IMR-90 (cell line): Measurements from ENCODE around the gene TOGARAM2. TPM values are rescaled to one million over a fixed set of nuclear protein-coding genes. Genes with fewer than 3 reads are reported as not detected.
A peak's percentile ranks its signal among the peaks of the same experiment; 100 is the strongest.

Experiments
- ATAC-seq: fragments of 200-7000 bp; cut with Tn5 transposase; 2 replicates; pipeline ENCODE4 v1.9.1; 2020; ENCODE audit warnings: low read depth, mild to moderate bottlenecking, moderate library complexity
- BruUV-seq: library from RNA; stranded (reverse); fragments of 400-500 nt; replicated peaks from 2 replicates; lab custom pipeline; 2021; lab: Mats Ljungman, UMichigan
- CTCF ChIA-PET: fragments of 300-600 bp; formaldehyde crosslinking; extraction: SDS; loops from one replicate; lab custom pipeline; 2021; ENCODE audit warnings: antibody characterized with exemption; lab: Yijun Ruan, JAX
- POLR2A ChIA-PET: fragments of 300-600 bp; sonication (Branson Sonifier 250); formaldehyde crosslinking; loops from one replicate; lab custom pipeline; 2022; ENCODE audit warnings: antibody characterized with exemption; ENCODE audit not compliant: unreplicated experiment; lab: Charles Lee
- DNase-seq: peaks from one replicate; pipeline ENCODE4 v3.0.0; 2013
- H2AFZ ChIP-seq: replicated peaks from 2 replicates; pipeline ENCODE3; 2013; ENCODE audit warnings: low read length, mild to moderate bottlenecking; ENCODE audit not compliant: poor library complexity
- H2AK5ac ChIP-seq: 2 replicates; pipeline ENCODE4 v1.6.1; 2013; ENCODE audit warnings: low read depth, low read length, inconsistent platforms
- H2AK9ac ChIP-seq: replicated peaks from 2 replicates; pipeline ENCODE3; 2013; ENCODE audit warnings: mild to moderate bottlenecking, low read depth, low read length, moderate library complexity; ENCODE audit not compliant: poor library complexity
- H2BK120ac ChIP-seq: 2 replicates; pipeline ENCODE4 v1.6.1; 2013; ENCODE audit warnings: low read depth, low read length, inconsistent platforms
- H2BK15ac ChIP-seq: 3 replicates; pipeline ENCODE4 v1.6.1; 2013; ENCODE audit warnings: low read depth, low read length, inconsistent platforms
- H2BK20ac ChIP-seq: 2 replicates; pipeline ENCODE4 v1.6.1; 2013; ENCODE audit warnings: low read depth, mild to moderate bottlenecking, inconsistent platforms, low read length, moderate library complexity
- H2BK5ac ChIP-seq: 2 replicates; pipeline ENCODE4 v1.6.1; 2013; ENCODE audit warnings: mild to moderate bottlenecking, low read depth, low read length, inconsistent platforms; ENCODE audit not compliant: poor library complexity, severe bottlenecking
- H3K14ac ChIP-seq: replicated peaks from 2 replicates; pipeline ENCODE4 v1.6.1; 2013; ENCODE audit warnings: low read depth, low read length, inconsistent platforms
- H3K18ac ChIP-seq: 2 replicates; pipeline ENCODE4 v1.6.1; 2013; ENCODE audit warnings: low read depth, low read length, control low read depth
- H3K23ac ChIP-seq: 2 replicates; pipeline ENCODE4 v1.6.1; 2013; ENCODE audit warnings: low read depth, low read length, inconsistent platforms
- H3K27ac ChIP-seq: 2 replicates; pipeline ENCODE4 v1.5.1; 2013; ENCODE audit warnings: mild to moderate bottlenecking, control low read depth, low read length; ENCODE audit not compliant: insufficient read depth
- H3K27me3 ChIP-seq: 2 replicates; pipeline ENCODE4 v1.6.1; 2013; ENCODE audit warnings: low read length; ENCODE audit not compliant: control insufficient read depth, insufficient read depth
- H3K36me3 ChIP-seq: 2 replicates; pipeline ENCODE4 v1.6.1; 2013; ENCODE audit warnings: low read length, mixed read lengths; ENCODE audit not compliant: control insufficient read depth, insufficient read depth
- H3K4ac ChIP-seq: 2 replicates; pipeline ENCODE4 v1.6.1; 2013; ENCODE audit warnings: low read depth, low read length, inconsistent platforms
- H3K4me1 ChIP-seq: 2 replicates; pipeline ENCODE4 v1.6.1; 2013; ENCODE audit warnings: low read length, mixed read lengths; ENCODE audit not compliant: control insufficient read depth, insufficient read depth
- H3K4me2 ChIP-seq: 2 replicates; pipeline ENCODE4 v1.6.1; 2013; ENCODE audit warnings: low read depth, mild to moderate bottlenecking, control low read depth, low read length, moderate library complexity
- H3K4me3 ChIP-seq: 2 replicates; pipeline ENCODE4 v1.5.1; 2013; ENCODE audit warnings: low read depth, mild to moderate bottlenecking, control low read depth, low read length, moderate library complexity; ENCODE audit not compliant: insufficient read depth
- H3K56ac ChIP-seq: 2 replicates; pipeline ENCODE4 v1.6.1; 2013; ENCODE audit warnings: low read length, inconsistent platforms; ENCODE audit not compliant: insufficient read depth; ENCODE audit errors: extremely low read depth
- H3K79me1 ChIP-seq, 2 experiments: 2 replicates each; pipeline ENCODE4 v1.6.1; 2013; ENCODE audit warnings: low read length in 2 of 2, inconsistent platforms in 1 of 2, low read depth in 1 of 2
- H3K9ac ChIP-seq: 2 replicates; pipeline ENCODE4 v1.6.1; 2013; ENCODE audit warnings: low read depth, low read length, control low read depth
- H3K9me1 ChIP-seq: 2 replicates; pipeline ENCODE4 v1.6.1; 2013; ENCODE audit warnings: low read length, inconsistent platforms; ENCODE audit not compliant: insufficient read depth
- H3K9me3 ChIP-seq: 2 replicates; pipeline ENCODE4 v1.6.1; 2013; ENCODE audit warnings: low read length; ENCODE audit not compliant: control insufficient read depth, insufficient read depth
- H4K20me1 ChIP-seq: 2 replicates; pipeline ENCODE4 v1.6.1; 2013; ENCODE audit warnings: low read length, inconsistent platforms; ENCODE audit not compliant: insufficient read depth
- H4K5ac ChIP-seq: 2 replicates; pipeline ENCODE4 v1.6.1; 2013; ENCODE audit warnings: mild to moderate bottlenecking, low read depth, low read length, control low read depth
- H4K8ac ChIP-seq, 2 experiments: 2 replicates each; pipeline ENCODE4 v1.6.1; 2013; ENCODE audit warnings: low read depth in 2 of 2, low read length in 2 of 2, control low read depth in 1 of 2, inconsistent platforms in 1 of 2
- H4K91ac ChIP-seq: 2 replicates; pipeline ENCODE4 v1.6.1; 2013; ENCODE audit warnings: low read depth, low read length, inconsistent platforms; ENCODE audit not compliant: insufficient read depth
- BHLHE40 ChIP-seq: fragments of 150-350 bp; IDR thresholded peaks from 2 replicates; pipeline ENCODE4 v1.6.1; 2016; ENCODE audit warnings: mild to moderate bottlenecking, low read depth, low read length
- FOS ChIP-seq: fragments of 150-350 bp; IDR thresholded peaks from 2 replicates; pipeline ENCODE4 v1.6.1; 2016; ENCODE audit warnings: low read depth, low read length
- NFE2L2 ChIP-seq: fragments of 150-350 bp; IDR thresholded peaks from 2 replicates; pipeline ENCODE4 v1.6.1; 2016; ENCODE audit warnings: low read depth, mild to moderate bottlenecking, low read length
- RAD21 ChIP-seq: IDR thresholded peaks from 2 replicates; pipeline ENCODE4 v1.6.1; 2012; ENCODE audit warnings: low read length, improper control_type of control experiment
- RCOR1 ChIP-seq: IDR thresholded peaks from 2 replicates; pipeline ENCODE4 v1.6.1; 2012; ENCODE audit warnings: mild to moderate bottlenecking, low read length, improper control_type of control experiment; ENCODE audit not compliant: insufficient replicate concordance
- WGBS, 2 experiments: methylation state at CpG; one replicate each; pipeline versions ENCODE4 v1.1.5 to v1.1.7; 2013; ENCODE audit warnings: missing lambda C conversion rate in 2 of 2; ENCODE audit not compliant: insufficient read length in 1 of 2; ENCODE audit errors: extremely low coverage in 2 of 2; 5-methylcytosine and 5-hydroxymethylcytosine counted together
- dilution Hi-C: fragments of 300-500 bp; cut with HindIII; formaldehyde crosslinking; loops from one replicate; pipeline ENCODE4 v1.14.3; 2018; ENCODE audit warnings: low sequenced_read_pairs; ENCODE audit not compliant: unreplicated experiment
- in situ Hi-C: fragments of 300-500 bp; cut with MboI; formaldehyde crosslinking; loops from 3 replicates; pipeline ENCODE4 v1.14.3; 2019; ENCODE audit warnings: low sequenced_read_pairs, inconsistent platforms, mixed read lengths
- intact Hi-C: fragments of 100-400 bp; cut with micrococcal nuclease; formaldehyde crosslinking; loops from 2 replicates; pipeline ENCODE4 v1.10.0; 2022
- polyA plus RNA-seq, 3 experiments: library from polyadenylated mRNA; depleted of rRNA; stranded (reverse); fragments of >200 nt; gene quantifications; 2 replicates each; pipeline ENCODE4 v1.2.3, GENCODE V29; 2012; ENCODE audit warnings: low replicate concordance in 1 of 3
- total RNA-seq: library from RNA; depleted of rRNA; stranded (reverse); fragments of >200 nt; gene quantifications from 2 replicates; pipeline ENCODE4 v1.2.3, GENCODE V29; 2012

Gene TOGARAM2
- total and polyA plus RNA-seq, 2 of the 4 experiments (the other 2 are of a cell fraction) = under 0.01 to 0.38 TPM

- Histone ChIP-seq H3K4ac (no peak overlapping the region), H3K4me3 (no peak overlapping the region), H2AK9ac (peak overlapping the region; percentile 28), H3K9me1 (peaks cover 14% of the 10 kb centered on the region), H3K4me2 (no peak overlapping the region), H3K23ac (no peak overlapping the region), H3K9ac (no peak overlapping the region), H3K27ac (no peak overlapping the region), H4K5ac (no peak overlapping the region), H3K27me3 (no peaks in the 10 kb centered on the region; the same call in 1 of the 2 replicates), H3K56ac (no peak overlapping the region), H4K91ac (no peak overlapping the region), H2AFZ (no peak overlapping the region), H3K9me3 (no peaks in the 10 kb centered on the region), H3K18ac (no peak overlapping the region), H4K8ac (no peak overlapping the region), H3K79me1 (no peaks in the 10 kb centered on the region), H3K14ac (no peak overlapping the region), H2AK5ac (0 out of 2 replicates have a peak overlapping the region, but pooled peaks have one; percentile 12), H2BK120ac (no peak overlapping the region), H2BK20ac (no peak overlapping the region), H3K4me1 (peaks cover 20% of the 10 kb centered on the region), H3K36me3 (no peaks in the 10 kb centered on the region), H4K20me1 (no peaks in the 10 kb centered on the region), H2BK5ac (no peak overlapping the region), H2BK15ac (no peak overlapping the region)
- DNase-seq (no peak), ATAC-seq (no peak)
- CTCF ChIA-PET = interaction anchor here (0.9 to 1.3 kb wide), 2 partner anchors 84 to 174 kb away, joined by 3 read pairs; no protein-coding TSS in a partner anchor
- POLR2A ChIA-PET = no interaction called here
- no peak for TF ChIP-seq FOS
- TF ChIP-seq RCOR1 = no peak
- TF ChIP-seq BHLHE40 = no peak
- no peak for TF ChIP-seq RAD21
- TF ChIP-seq NFE2L2 = no peak
- dilution Hi-C loops (no loop called here), in situ Hi-C loops (no loop called here), intact Hi-C loops (loop anchor here (5.0 kb wide), 1 partner anchor 133 kb away; no protein-coding TSS in a partner anchor)
- 90% methylated on average over 9 of the region's 13 CpGs; no CpG with 5 or more reads in 1 of the 2 experiments for WGBS, 2 experiments
- no TSS peak for BruUV-seq
These were observed 1.3 kb upstream of the TOGARAM2 start for GRCh38 chr2:28979576-28980366.
